Measurements from ENCODE around the gene NRXN3. TPM values are rescaled to one million over a fixed set of nuclear protein-coding genes. Genes with fewer than 3 reads are reported as not detected.

NRXN3 gene
- total RNA-seq, 1 experiment from 2014 or later, result not detected

DNA sequence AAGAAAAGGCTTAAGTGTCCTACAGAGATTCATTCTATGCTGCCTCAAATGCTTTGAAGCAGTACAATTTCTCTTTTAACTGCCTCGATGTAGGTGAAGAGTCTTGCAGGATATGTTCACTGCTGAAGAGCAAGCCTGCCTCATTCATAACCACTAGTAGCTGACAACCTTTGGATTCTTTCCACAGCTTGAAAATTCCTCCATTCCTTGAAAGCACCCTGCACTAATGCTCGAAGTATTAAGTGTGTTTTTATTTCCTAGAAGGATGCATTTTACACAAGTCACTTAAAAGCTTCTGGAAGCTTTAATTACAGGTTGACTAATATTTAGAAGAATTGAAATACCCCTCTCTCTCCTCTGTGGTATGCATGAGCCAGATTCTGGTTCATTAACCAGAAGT, 1611.7 kb downstream of the NRXN3 start:
- POLR2A ChIA-PET, result no interaction called here
- H3K4me1 ChIP-seq (ENCODE audit: control insufficient read depth, insufficient read depth, low read length), result no peaks in the 10 kb centered on the region
- no peaks in the 10 kb centered on the region for H3K27me3 ChIP-seq (ENCODE audit: control insufficient read depth, insufficient read depth, low read length)
- H3K36me3 ChIP-seq (ENCODE audit: control insufficient read depth, insufficient read depth, low read length), result no peaks in the 10 kb centered on the region
- no peak overlapping the region for H3K4me3 ChIP-seq (ENCODE audit: low read depth in 2 of 2, low read length in 2 of 2)
- CTCF ChIA-PET, result no interaction called here
- TF ChIP-seq POLR2AphosphoS5 (IDR thresholded peaks at IDR 0.05; ENCODE audit: low read depth, low read length), result no peak
- no peak for TF ChIP-seq TCF7L2 (IDR thresholded peaks at IDR 0.05; ENCODE audit: low read depth, low read length)
- TF ChIP-seq, protein P1, sequence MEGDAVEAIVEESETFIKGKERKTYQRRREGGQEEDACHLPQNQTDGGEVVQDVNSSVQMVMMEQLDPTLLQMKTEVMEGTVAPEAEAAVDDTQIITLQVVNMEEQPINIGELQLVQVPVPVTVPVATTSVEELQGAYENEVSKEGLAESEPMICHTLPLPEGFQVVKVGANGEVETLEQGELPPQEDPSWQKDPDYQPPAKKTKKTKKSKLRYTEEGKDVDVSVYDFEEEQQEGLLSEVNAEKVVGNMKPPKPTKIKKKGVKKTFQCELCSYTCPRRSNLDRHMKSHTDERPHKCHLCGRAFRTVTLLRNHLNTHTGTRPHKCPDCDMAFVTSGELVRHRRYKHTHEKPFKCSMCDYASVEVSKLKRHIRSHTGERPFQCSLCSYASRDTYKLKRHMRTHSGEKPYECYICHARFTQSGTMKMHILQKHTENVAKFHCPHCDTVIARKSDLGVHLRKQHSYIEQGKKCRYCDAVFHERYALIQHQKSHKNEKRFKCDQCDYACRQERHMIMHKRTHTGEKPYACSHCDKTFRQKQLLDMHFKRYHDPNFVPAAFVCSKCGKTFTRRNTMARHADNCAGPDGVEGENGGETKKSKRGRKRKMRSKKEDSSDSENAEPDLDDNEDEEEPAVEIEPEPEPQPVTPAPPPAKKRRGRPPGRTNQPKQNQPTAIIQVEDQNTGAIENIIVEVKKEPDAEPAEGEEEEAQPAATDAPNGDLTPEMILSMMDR (IDR thresholded peaks at IDR 0.05), result no peak
- no peak for TF ChIP-seq REST (IDR thresholded peaks at IDR 0.05; ENCODE audit: insufficient read depth in 1 of 2, low read depth in 2 of 2, low read length in 1 of 2)
- TF ChIP-seq SIN3A (IDR thresholded peaks at IDR 0.05; ENCODE audit: borderline replicate concordance, insufficient read depth, low read depth, low read length), result no peak
- no peak for ATAC-seq
- in situ Hi-C loops (cut with HindIII; ENCODE audit: low pct_unique_long_range_greater_than_20kb, low sequenced_read_pairs), result no loop called here
- intact Hi-C loops (cut with micrococcal nuclease; ENCODE audit: unreplicated experiment), result no loop called here
- H3K27ac ChIP-seq (ENCODE audit: low read length), result no peak overlapping the region
- no peaks in the 10 kb centered on the region for H3K9me3 ChIP-seq (ENCODE audit: control insufficient read depth, insufficient read depth, low read depth, low read length)
- DNase-seq (ENCODE audit: low read depth, low spot score), result no peak
- no TSS peak for BruUV-seq (replicated peaks)

DNA sequence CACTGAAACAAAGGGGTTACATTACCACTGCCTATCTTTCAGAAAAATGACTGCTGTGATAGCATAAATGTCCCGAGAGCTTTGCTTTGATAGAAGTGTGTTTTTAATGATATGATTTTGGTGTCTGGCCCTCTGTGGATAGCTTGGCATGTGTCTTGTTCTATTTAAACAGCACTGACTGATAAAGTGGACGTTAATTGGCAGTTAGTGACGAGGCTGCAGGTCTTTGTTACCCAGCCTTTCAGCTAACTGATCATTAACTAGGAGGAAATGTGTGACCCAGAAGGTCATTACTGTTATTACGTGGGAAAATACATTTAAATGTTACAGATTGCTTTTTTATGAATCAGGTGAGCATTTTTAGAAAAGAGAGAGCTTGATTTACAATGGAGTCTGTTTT, 1612.9 kb downstream of the NRXN3 start:
- Histone ChIP-seq H3K27ac (ENCODE audit: low read length) (no peak overlapping the region), H3K27me3 (ENCODE audit: control insufficient read depth, insufficient read depth, low read length) (no peaks in the 10 kb centered on the region), H3K4me3 (ENCODE audit: low read depth in 2 of 2, low read length in 2 of 2) (no peak overlapping the region), H3K36me3 (ENCODE audit: control insufficient read depth, insufficient read depth, low read length) (no peaks in the 10 kb centered on the region), H3K4me1 (ENCODE audit: control insufficient read depth, insufficient read depth, low read length) (no peaks in the 10 kb centered on the region), H3K9me3 (ENCODE audit: control insufficient read depth, insufficient read depth, low read depth, low read length) (no peaks in the 10 kb centered on the region)
- ChIA-PET CTCF (no interaction called here), POLR2A (no interaction called here)
- ATAC-seq (no peak), DNase-seq (ENCODE audit: low read depth, low spot score) (no peak)
- BruUV-seq (replicated peaks), result no TSS peak
- intact Hi-C loops (cut with micrococcal nuclease; ENCODE audit: unreplicated experiment), result no loop called here
- TF ChIP-seq TCF7L2 (IDR thresholded peaks at IDR 0.05; ENCODE audit: low read depth, low read length), result no peak
- TF ChIP-seq REST (IDR thresholded peaks at IDR 0.05; ENCODE audit: insufficient read depth in 1 of 2, low read depth in 2 of 2, low read length in 1 of 2), result no peak
- TF ChIP-seq SIN3A (IDR thresholded peaks at IDR 0.05; ENCODE audit: borderline replicate concordance, insufficient read depth, low read depth, low read length), result no peak
- TF ChIP-seq, protein P1 (IDR thresholded peaks at IDR 0.05), result no peak
- no peak for TF ChIP-seq POLR2AphosphoS5 (IDR thresholded peaks at IDR 0.05; ENCODE audit: low read depth, low read length)
- in situ Hi-C loops (cut with HindIII; ENCODE audit: low pct_unique_long_range_greater_than_20kb, low sequenced_read_pairs), result no loop called here

Data from Panc1 (cell line).